Endothelial cell of umbilical vein (primary cell): ENCODE measurements around the gene CREBZF. TPM values are rescaled to one million over a fixed set of nuclear protein-coding genes. Genes with fewer than 3 reads are reported as not detected.
A peak's percentile ranks its signal among the peaks of the same experiment; 100 is the strongest.

Experiments
- BruUV-seq: library from RNA; stranded (reverse); fragments of 400-500 nt; replicated peaks from 2 replicates; lab custom pipeline; 2021; lab: Mats Ljungman, UMichigan
- CTCF ChIA-PET: fragments of 300-600, 350-600 bp; sonication (Branson Sonifier 250); formaldehyde crosslinking; loops from one replicate; lab custom pipeline; 2021; ENCODE audit warnings: antibody characterized with exemption, inconsistent platforms; lab: Charles Lee
- POLR2A ChIA-PET: fragments of 300-600, 350-600 bp; sonication (Branson Sonifier 250); formaldehyde crosslinking; loops from one replicate; lab custom pipeline; 2021; ENCODE audit warnings: antibody characterized with exemption, inconsistent platforms; lab: Charles Lee
- DNase-seq: peaks from one replicate; pipeline ENCODE4 v3.0.0-alpha.2; 2011; ENCODE audit warnings: low read depth, low spot score
- FAIRE-seq: peaks from 2 replicates; lab custom pipeline; 2011; peaks lifted over from hg19 to GRCh38; lab: Jason Lieb, UNC
- H2AFZ ChIP-seq: 2 replicates; pipeline ENCODE4 v1.6.0; 2012; ENCODE audit warnings: low read depth, low read length, control low read depth, inconsistent platforms
- H3K27ac ChIP-seq: 2 replicates; pipeline ENCODE4 v1.5.1; 2011; ENCODE audit warnings: low read depth, mild to moderate bottlenecking, control low read depth, low read length, moderate library complexity; ENCODE audit not compliant: insufficient read depth
- H3K27me3 ChIP-seq, 2 experiments: 2 replicates each; pipeline versions ENCODE4 v1.6.0 to v1.6.1; 2011; ENCODE audit warnings: low read length in 2 of 2, mixed read lengths in 1 of 2; ENCODE audit not compliant: control insufficient read depth in 2 of 2, insufficient read depth in 2 of 2
- H3K36me3 ChIP-seq, 2 experiments: 2 replicates in 1 of 2; 3 replicates in 1 of 2; pipeline ENCODE4 v1.5.1; 2011; ENCODE audit warnings: low read length in 2 of 2, mild to moderate bottlenecking in 1 of 2, moderate library complexity in 1 of 2; ENCODE audit not compliant: control insufficient read depth in 2 of 2, insufficient read depth in 2 of 2; ENCODE audit errors: extremely low read depth in 1 of 2
- H3K4me1 ChIP-seq: 3 replicates; pipeline ENCODE4 v1.5.1; 2011; ENCODE audit warnings: mild to moderate bottlenecking, low read length; ENCODE audit not compliant: control insufficient read depth, insufficient read depth; ENCODE audit errors: extremely low read depth
- H3K4me2 ChIP-seq: 2 replicates; pipeline ENCODE4 v1.6.1; 2011; ENCODE audit warnings: low read length, control low read depth, mixed read lengths; ENCODE audit not compliant: insufficient read depth
- H3K4me3 ChIP-seq, 3 experiments: fragments of 200-600 bp in 1 of 3; sonication (generic), shearing (Covaris generic) in 1 of 3; replicated peaks in 1 of 3; 2 replicates each; pipeline ENCODE4 v1.5.1; 2011 to 2016; ENCODE audit warnings: control low read depth in 3 of 3, low read length in 3 of 3, mild to moderate bottlenecking in 2 of 3, inconsistent platforms in 1 of 3, low read depth in 1 of 3, moderate library complexity in 1 of 3; ENCODE audit not compliant: insufficient read depth in 1 of 3
- H3K79me2 ChIP-seq: 2 replicates; pipeline ENCODE4 v1.6.0; 2012; ENCODE audit warnings: low read length, inconsistent platforms; ENCODE audit not compliant: control insufficient read depth, insufficient read depth
- H3K9ac ChIP-seq: replicated peaks from 2 replicates; pipeline ENCODE3; 2011; ENCODE audit warnings: low read length, control low read depth; ENCODE audit not compliant: insufficient read depth; ENCODE audit errors: extremely low read depth
- H3K9me1 ChIP-seq: replicated peaks from 3 replicates; pipeline ENCODE4 v1.6.0; 2011; ENCODE audit warnings: mild to moderate bottlenecking, low read length; ENCODE audit not compliant: control insufficient read depth, insufficient read depth; ENCODE audit errors: extremely low read depth
- H3K9me3 ChIP-seq: replicated peaks from 2 replicates; pipeline ENCODE4 v1.5.1; 2012; ENCODE audit warnings: low read length, inconsistent platforms; ENCODE audit not compliant: control insufficient read depth, insufficient read depth
- H4K20me1 ChIP-seq: replicated peaks from 2 replicates; pipeline ENCODE3; 2011; ENCODE audit warnings: mild to moderate bottlenecking, low read length; ENCODE audit not compliant: control insufficient read depth, insufficient read depth; ENCODE audit errors: extremely low read depth
- FOS ChIP-seq: IDR thresholded peaks from 2 replicates; pipeline ENCODE4 v1.6.1; 2011; ENCODE audit warnings: mild to moderate bottlenecking, low read length, moderate library complexity, borderline replicate concordance; ENCODE audit not compliant: insufficient read depth
- GATA2 ChIP-seq: IDR thresholded peaks from 2 replicates; pipeline ENCODE4 v1.7.0; 2011; ENCODE audit warnings: low read depth, mild to moderate bottlenecking, moderate library complexity, mixed read lengths, low read length; ENCODE audit not compliant: insufficient read length, insufficient read depth
- JUN ChIP-seq: IDR thresholded peaks from 2 replicates; pipeline ENCODE4 v1.6.1; 2011; ENCODE audit warnings: borderline replicate concordance, low read depth; ENCODE audit not compliant: insufficient read length, insufficient read depth
- MYC ChIP-seq: IDR thresholded peaks from one replicate; pipeline ENCODE4 v1.6.1; 2011; ENCODE audit warnings: mild to moderate bottlenecking, low read depth, low read length
- POLR2A ChIP-seq: IDR thresholded peaks from 2 replicates; pipeline ENCODE4 v1.6.1; 2012; ENCODE audit warnings: low read depth, mild to moderate bottlenecking, control low read depth, low read length
- dilution Hi-C: fragments of 300-500 bp; cut with MboI; formaldehyde crosslinking; loops from one replicate; pipeline ENCODE4 v1.15.0; 2019; ENCODE audit warnings: low sequenced_read_pairs; ENCODE audit not compliant: extremely low pct_ligation_motif_present
- intact Hi-C: fragments of 100-400 bp; cut with micrococcal nuclease; formaldehyde crosslinking; loops from one replicate; pipeline ENCODE4 v1.10.0; 2022
- polyA plus RNA-seq, 4 experiments: library from polyadenylated mRNA; depleted of rRNA in 3 of 4; stranded (reverse) in 3 of 4; unstranded in 1 of 4; fragments of >200 nt; gene quantifications; 2 replicates each; pipeline versions ENCODE4 v1.2.1 to v1.2.3, GENCODE V29; 2011 to 2012; ENCODE audit warnings: missing spikeins in 1 of 4
- total RNA-seq: library from RNA; stranded (reverse); gene quantifications from 2 replicates; pipeline ENCODE4 v1.2.3, GENCODE V29; 2021
- TF ChIP-seq, protein P1 (sequence below), 2 donors: IDR thresholded peaks; 1 replicate in 1 of 2; 2 replicates in 1 of 2; pipeline ENCODE4 v1.5.1; 2011; ENCODE audit warnings: low read length in 2 of 2, mild to moderate bottlenecking in 2 of 2, moderate library complexity in 2 of 2, control low read depth in 1 of 2, inconsistent platforms in 1 of 2, low read depth in 1 of 2; ENCODE audit not compliant: insufficient read depth in 1 of 2; ENCODE audit errors: extremely low read depth in 1 of 2

The CREBZF gene
- total and polyA plus RNA-seq, 2 donors (not counting 3 experiments of a cell fraction or from before 2014, with no cell fraction given): 15.5 to 35.5 TPM

DNA sequence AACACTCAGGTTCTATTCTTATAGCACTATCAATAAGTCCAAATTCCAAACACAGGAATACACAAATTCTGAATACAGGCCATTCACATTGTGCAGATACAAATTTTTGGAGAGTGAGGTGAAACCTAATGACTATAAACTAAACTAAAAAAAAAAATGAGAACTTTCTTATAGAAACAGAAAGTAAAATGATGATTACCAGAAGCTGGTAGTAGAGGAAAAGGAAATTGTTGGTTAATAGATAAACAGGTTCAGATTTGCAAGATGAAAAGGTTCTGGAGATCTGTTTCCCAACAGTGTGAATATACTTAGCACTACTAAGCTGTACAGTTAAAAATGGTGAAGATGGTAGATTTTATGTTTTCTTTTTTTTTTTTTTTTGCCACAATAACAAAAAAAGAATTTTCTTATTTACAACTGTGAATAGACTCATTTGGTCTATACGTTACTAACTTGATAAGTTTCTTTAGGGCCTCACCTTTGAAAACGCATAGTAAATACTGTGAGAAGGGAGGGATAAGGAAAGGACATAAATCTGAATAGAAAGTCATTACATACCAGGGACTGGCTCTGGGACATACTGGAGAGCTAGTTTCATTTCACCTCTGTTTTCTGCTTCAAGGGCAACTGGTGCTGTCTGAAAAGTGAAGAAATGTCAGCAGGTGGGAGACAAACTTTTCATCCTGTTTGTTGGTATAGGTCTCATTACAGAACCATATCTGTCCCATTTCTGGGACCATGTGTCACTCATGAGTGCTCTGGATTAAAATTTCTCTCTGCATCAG, 35.2 kb upstream of the CREBZF start:
- Histone ChIP-seq H3K9me3 (no peaks in the 10 kb centered on the region), H3K4me3 (no peak overlapping the region), H3K36me3 (no peaks in the 10 kb centered on the region), H3K9me1 (no peaks in the 10 kb centered on the region), H2AFZ (no peak overlapping the region), H3K79me2 (no peaks in the 10 kb centered on the region), H3K4me2 (no peak overlapping the region), H3K27me3 (no peaks in the 10 kb centered on the region), H4K20me1 (no peaks in the 10 kb centered on the region), H3K9ac (no peak overlapping the region), H3K27ac (no peak overlapping the region), H3K4me1 (no peaks in the 10 kb centered on the region)
- intact Hi-C loops (loop anchor here (10.0 kb wide), 1 partner anchor 245 kb away; no protein-coding TSS in a partner anchor), dilution Hi-C loops (no loop called here)
- no TSS peak for BruUV-seq
- no peak for TF ChIP-seq FOS
- TF ChIP-seq JUN: no peak
- no peak for TF ChIP-seq MYC
- TF ChIP-seq, protein P1, sequence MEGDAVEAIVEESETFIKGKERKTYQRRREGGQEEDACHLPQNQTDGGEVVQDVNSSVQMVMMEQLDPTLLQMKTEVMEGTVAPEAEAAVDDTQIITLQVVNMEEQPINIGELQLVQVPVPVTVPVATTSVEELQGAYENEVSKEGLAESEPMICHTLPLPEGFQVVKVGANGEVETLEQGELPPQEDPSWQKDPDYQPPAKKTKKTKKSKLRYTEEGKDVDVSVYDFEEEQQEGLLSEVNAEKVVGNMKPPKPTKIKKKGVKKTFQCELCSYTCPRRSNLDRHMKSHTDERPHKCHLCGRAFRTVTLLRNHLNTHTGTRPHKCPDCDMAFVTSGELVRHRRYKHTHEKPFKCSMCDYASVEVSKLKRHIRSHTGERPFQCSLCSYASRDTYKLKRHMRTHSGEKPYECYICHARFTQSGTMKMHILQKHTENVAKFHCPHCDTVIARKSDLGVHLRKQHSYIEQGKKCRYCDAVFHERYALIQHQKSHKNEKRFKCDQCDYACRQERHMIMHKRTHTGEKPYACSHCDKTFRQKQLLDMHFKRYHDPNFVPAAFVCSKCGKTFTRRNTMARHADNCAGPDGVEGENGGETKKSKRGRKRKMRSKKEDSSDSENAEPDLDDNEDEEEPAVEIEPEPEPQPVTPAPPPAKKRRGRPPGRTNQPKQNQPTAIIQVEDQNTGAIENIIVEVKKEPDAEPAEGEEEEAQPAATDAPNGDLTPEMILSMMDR (IDR thresholded peaks at IDR 0.05; ENCODE audit: extremely low read depth in 1 of 2, insufficient read depth in 1 of 2, low read depth in 1 of 2, low read length in 2 of 2): no peak
- TF ChIP-seq POLR2A: no peak
- no peak for TF ChIP-seq GATA2
- ChIA-PET POLR2A (no interaction called here), CTCF (interaction anchor here (0.9 to 1.7 kb wide), 4 partner anchors 12 to 155 kb away, joined by 3 to 12 read pairs (median 3); partner anchors contain the start of genes CCDC83 and CCDC89)
- FAIRE-seq: peak; percentile 18
- DNase-seq: no peak
